ENCODE results near the gene GNAQ. TPM values are rescaled to one million over a fixed set of nuclear protein-coding genes. Genes with fewer than 3 reads are reported as not detected.

Gene GNAQ
- total RNA-seq, 2 donors from 2014 or later = 57.1 to 68.1 TPM

- DNase-seq (no peak), ATAC-seq (no peak)
- H3K9me3 ChIP-seq (ENCODE audit: control insufficient read depth, low read length, poor library complexity, severe bottlenecking) = no peaks in the 10 kb centered on the region
- Mint-ChIP-seq H3K4me1 (peaks cover 24% of the 10 kb centered on the region), H3K27ac (no peak overlapping the region), H3K27me3 (no peaks in the 10 kb centered on the region), H3K4me3 (no peak overlapping the region), H3K36me3 (ENCODE audit: low read depth) (peaks cover 9% of the 10 kb centered on the region)
Observed at GRCh38 chr9:77816641-77817341, 214.8 kb downstream of the GNAQ start.

- ATAC-seq = no peak
- peaks cover 12% of the 10 kb centered on the region for H3K36me3 Mint-ChIP-seq (ENCODE audit: low read depth)
- H3K27ac Mint-ChIP-seq = no peak overlapping the region
- H3K4me3 Mint-ChIP-seq = no peak overlapping the region
- no peaks in the 10 kb centered on the region for H3K27me3 Mint-ChIP-seq
- no peak for DNase-seq
- H3K9me3 ChIP-seq (ENCODE audit: control insufficient read depth, low read length, poor library complexity, severe bottlenecking) = no peaks in the 10 kb centered on the region
- peaks cover 17% of the 10 kb centered on the region for H3K4me1 Mint-ChIP-seq
Observed at GRCh38 chr9:77815260-77815659, 216.4 kb downstream of the GNAQ start.

- DNase-seq = no peak
- Mint-ChIP-seq H3K36me3 (ENCODE audit: low read depth) (peaks cover 11% of the 10 kb centered on the region), H3K4me3 (no peak overlapping the region), H3K27ac (no peak overlapping the region), H3K27me3 (no peaks in the 10 kb centered on the region), H3K4me1 (peaks cover 28% of the 10 kb centered on the region)
- no peak for ATAC-seq
- no peaks in the 10 kb centered on the region for H3K9me3 ChIP-seq (ENCODE audit: control insufficient read depth, low read length, poor library complexity, severe bottlenecking)
Observed at GRCh38 chr9:77811832-77812231, 219.8 kb downstream of the GNAQ start.

GRCh38 chr9:77810637-77811119 lies 220.9 kb downstream of the GNAQ start:
- peaks cover 35% of the 10 kb centered on the region for H3K4me1 Mint-ChIP-seq
- DNase-seq = no peak
- no peak overlapping the region for H3K27ac Mint-ChIP-seq
- no peak for ATAC-seq
- no peaks in the 10 kb centered on the region for H3K27me3 Mint-ChIP-seq
- no peaks in the 10 kb centered on the region for H3K9me3 ChIP-seq (ENCODE audit: control insufficient read depth, low read length, poor library complexity, severe bottlenecking)
- no peak overlapping the region for H3K4me3 Mint-ChIP-seq
- H3K36me3 Mint-ChIP-seq (ENCODE audit: low read depth) = peaks cover 15% of the 10 kb centered on the region

GRCh38 chr9:77810047-77810446 lies 221.6 kb downstream of the GNAQ start:
- no peak overlapping the region for H3K4me3 Mint-ChIP-seq
- H3K36me3 Mint-ChIP-seq (ENCODE audit: low read depth) = peaks cover 15% of the 10 kb centered on the region
- peaks cover 35% of the 10 kb centered on the region for H3K4me1 Mint-ChIP-seq
- no peak for DNase-seq
- no peaks in the 10 kb centered on the region for H3K27me3 Mint-ChIP-seq
- no peak overlapping the region for H3K27ac Mint-ChIP-seq
- no peaks in the 10 kb centered on the region for H3K9me3 ChIP-seq (ENCODE audit: control insufficient read depth, low read length, poor library complexity, severe bottlenecking)
- ATAC-seq = no peak

- H3K9me3 ChIP-seq (ENCODE audit: control insufficient read depth, low read length, poor library complexity, severe bottlenecking) = no peaks in the 10 kb centered on the region
- Mint-ChIP-seq H3K27me3 (no peaks in the 10 kb centered on the region), H3K4me3 (no peak overlapping the region), H3K4me1 (peaks cover 38% of the 10 kb centered on the region), H3K36me3 (ENCODE audit: low read depth) (peaks cover 15% of the 10 kb centered on the region), H3K27ac (no peak overlapping the region)
- DNase-seq = no peak
- no peak for ATAC-seq
Observed at GRCh38 chr9:77809552-77809951, 222.1 kb downstream of the GNAQ start.

GRCh38 chr9:77808751-77809081 lies 222.9 kb downstream of the GNAQ start:
- H3K27me3 Mint-ChIP-seq = no peaks in the 10 kb centered on the region
- no peak for DNase-seq
- no peak for ATAC-seq
- no peaks in the 10 kb centered on the region for H3K9me3 ChIP-seq (ENCODE audit: control insufficient read depth, low read length, poor library complexity, severe bottlenecking)
- peak overlapping the region; percentile 76 for H3K27ac Mint-ChIP-seq
- no peak overlapping the region for H3K4me3 Mint-ChIP-seq
- H3K36me3 Mint-ChIP-seq (ENCODE audit: low read depth) = peaks cover 10% of the 10 kb centered on the region
- H3K4me1 Mint-ChIP-seq = peaks cover 34% of the 10 kb centered on the region

GRCh38 chr9:77807846-77808750 lies 223.5 kb downstream of the GNAQ start:
- H3K4me1 Mint-ChIP-seq = peaks cover 36% of the 10 kb centered on the region

GRCh38 chr9:77807281-77807683 lies 224.3 kb downstream of the GNAQ start:
- H3K9me3 ChIP-seq (ENCODE audit: control insufficient read depth, low read length, poor library complexity, severe bottlenecking) = no peaks in the 10 kb centered on the region
- Mint-ChIP-seq H3K36me3 (ENCODE audit: low read depth) (peaks cover 8% of the 10 kb centered on the region), H3K27ac (no peak overlapping the region), H3K27me3 (no peaks in the 10 kb centered on the region), H3K4me1 (peaks cover 36% of the 10 kb centered on the region), H3K4me3 (peak overlapping the region; percentile 3)
- no peak for DNase-seq
- no peak for ATAC-seq

More at GRCh38 chr9:77807846-77808750, 223.5 kb downstream of the GNAQ start:
- DNase-seq (no peak), ATAC-seq (peak; percentile 40)
- no peaks in the 10 kb centered on the region for H3K9me3 ChIP-seq (ENCODE audit: control insufficient read depth, low read length, poor library complexity, severe bottlenecking)
- peak overlapping the region; percentile 76 for H3K27ac Mint-ChIP-seq
- no peaks in the 10 kb centered on the region for H3K27me3 Mint-ChIP-seq
- H3K36me3 Mint-ChIP-seq (ENCODE audit: low read depth) = peaks cover 8% of the 10 kb centered on the region
- H3K4me3 Mint-ChIP-seq = no peak overlapping the region

GRCh38 chr9:77806741-77807140 lies 224.9 kb downstream of the GNAQ start:
- Mint-ChIP-seq H3K4me3 (no peak overlapping the region), H3K27me3 (no peaks in the 10 kb centered on the region), H3K27ac (no peak overlapping the region), H3K4me1 (peaks cover 36% of the 10 kb centered on the region), H3K36me3 (ENCODE audit: low read depth) (peaks cover 8% of the 10 kb centered on the region)
- no peaks in the 10 kb centered on the region for H3K9me3 ChIP-seq (ENCODE audit: control insufficient read depth, low read length, poor library complexity, severe bottlenecking)
- no peak for ATAC-seq
- DNase-seq = no peak

GRCh38 chr9:77805810-77806209 lies 225.8 kb downstream of the GNAQ start:
- H3K4me1 Mint-ChIP-seq = peaks cover 36% of the 10 kb centered on the region
- no peak for DNase-seq
- H3K36me3 Mint-ChIP-seq (ENCODE audit: low read depth) = peaks cover 8% of the 10 kb centered on the region
- H3K4me3 Mint-ChIP-seq = no peak overlapping the region
- ATAC-seq = no peak
- no peak overlapping the region for H3K27ac Mint-ChIP-seq
- H3K9me3 ChIP-seq (ENCODE audit: control insufficient read depth, low read length, poor library complexity, severe bottlenecking) = no peaks in the 10 kb centered on the region
- no peaks in the 10 kb centered on the region for H3K27me3 Mint-ChIP-seq

- Mint-ChIP-seq H3K36me3 (ENCODE audit: low read depth) (peaks cover 8% of the 10 kb centered on the region), H3K4me1 (peaks cover 26% of the 10 kb centered on the region), H3K4me3 (no peak overlapping the region), H3K27me3 (no peaks in the 10 kb centered on the region), H3K27ac (no peak overlapping the region)
- no peak for DNase-seq
- no peak for ATAC-seq
- H3K9me3 ChIP-seq (ENCODE audit: control insufficient read depth, low read length, poor library complexity, severe bottlenecking) = no peaks in the 10 kb centered on the region
Observed at GRCh38 chr9:77803423-77803822, 228.2 kb downstream of the GNAQ start.

GRCh38 chr9:77802515-77803293 lies 228.9 kb downstream of the GNAQ start:
- H3K9me3 ChIP-seq (ENCODE audit: control insufficient read depth, low read length, poor library complexity, severe bottlenecking) = no peaks in the 10 kb centered on the region
- no peak for DNase-seq
- no peaks in the 10 kb centered on the region for H3K27me3 Mint-ChIP-seq
- no peak overlapping the region for H3K27ac Mint-ChIP-seq
- peaks cover 8% of the 10 kb centered on the region for H3K36me3 Mint-ChIP-seq (ENCODE audit: low read depth)
- H3K4me3 Mint-ChIP-seq = no peak overlapping the region
- no peak for ATAC-seq
- H3K4me1 Mint-ChIP-seq = peaks cover 20% of the 10 kb centered on the region

Measured in T-helper 17 cell (primary cell).